Transverse colon (tissue), 4 donors: ENCODE measurements around the gene RBM38. TPM values are rescaled to one million over a fixed set of nuclear protein-coding genes. Genes with fewer than 3 reads are reported as not detected.

ENCODE experiments used
- DNase-seq: peaks from one replicate; pipeline ENCODE4 v3.0.0-alpha.2; 2019
- H3K27ac ChIP-seq, 4 donors: fragments of 200-600 bp; sonication (generic); 2 replicates each; pipeline ENCODE4 v1.5.1; 2016 to 2018; ENCODE audit warnings: inconsistent platforms in 4 of 4
- H3K27me3 ChIP-seq: fragments of 200-600 bp; sonication (generic); 2 replicates; pipeline ENCODE4 v1.5.1; 2017; ENCODE audit warnings: inconsistent platforms
- H3K36me3 ChIP-seq, 4 donors: fragments of 200-600 bp; sonication (generic); 2 replicates each; pipeline ENCODE4 v1.5.1; 2017 to 2019; ENCODE audit warnings: inconsistent platforms in 4 of 4
- H3K4me1 ChIP-seq, 4 donors: fragments of 200-600 bp; sonication (generic); 2 replicates each; pipeline ENCODE4 v1.5.1; 2017 to 2020; ENCODE audit warnings: inconsistent platforms in 4 of 4
- H3K4me3 ChIP-seq, 4 donors: fragments of 200-600 bp; sonication (generic); 1 replicate in 1 of 4; 2 replicates in 3 of 4; pipeline versions ENCODE4 v1.5.1 to v1.6.1; 2017 to 2019; ENCODE audit warnings: inconsistent platforms in 4 of 4
- H3K9me3 ChIP-seq, 2 donors: fragments of 200-600 bp; sonication (generic); 2 replicates each; pipeline ENCODE4 v1.5.1; 2017 to 2019; ENCODE audit warnings: inconsistent platforms in 2 of 2
- EP300 ChIP-seq: sonication (generic); formaldehyde crosslinking; IDR thresholded peaks from one replicate; pipeline ENCODE4 v1.6.1; 2017; ENCODE audit warnings: antibody characterized with exemption, low read depth
- POLR2A ChIP-seq: fragments of 450-650 bp; IDR thresholded peaks from one replicate; pipeline ENCODE4 v1.6.1; 2016; ENCODE audit warnings: antibody characterized with exemption, mild to moderate bottlenecking, moderate library complexity
- POLR2AphosphoS5 ChIP-seq, 3 donors: sonication (generic); formaldehyde crosslinking; IDR thresholded peaks; one replicate each; pipeline ENCODE4 v1.6.1; 2016; ENCODE audit warnings: antibody characterized with exemption in 3 of 3
- WGBS, 2 donors: methylation state at CpG; one replicate each; pipeline ENCODE4 v1.1.5; 2018; ENCODE audit warnings: low coverage in 1 of 2; 5-methylcytosine and 5-hydroxymethylcytosine counted together
- in situ Hi-C, 4 donors: fragments of 200-750 bp; cut with MboI; loops; one replicate each; pipeline versions ENCODE4 v1.15.0 to v1.15.1; 2017; ENCODE audit warnings: low sequenced_read_pairs in 3 of 4, low pct_ligation_motif_present in 1 of 4, low pct_unique_long_range_greater_than_20kb in 1 of 4
- intact Hi-C: fragments of 100-400 bp; cut with DNase I; formaldehyde crosslinking; loops from one replicate; pipeline ENCODE4 v1.15.1; 2023; ENCODE audit warnings: low total_unique reads
- total RNA-seq, 4 donors: library from RNA; depleted of rRNA; stranded (reverse); fragments of >200 nt; gene quantifications; one replicate each; pipeline ENCODE4 v1.1.0, GENCODE V29; 2016
- TF ChIP-seq, protein P1 (sequence below), 5 experiments: fragments of 200-600 bp in 3 of 5; fragments of 450-650 bp in 2 of 5; sonication (generic) in 3 of 5; IDR thresholded peaks; 1 replicate in 2 of 5; 2 replicates in 3 of 5; pipeline ENCODE4 v1.5.1; 2016 to 2017; ENCODE audit warnings: antibody characterized with exemption in 5 of 5, inconsistent platforms in 3 of 5, mild to moderate bottlenecking in 2 of 5, moderate library complexity in 1 of 5

The RBM38 gene
- total RNA-seq, 4 donors from 2014 or later: 26.5 to 37.4 (median 30.4) TPM

DNA sequence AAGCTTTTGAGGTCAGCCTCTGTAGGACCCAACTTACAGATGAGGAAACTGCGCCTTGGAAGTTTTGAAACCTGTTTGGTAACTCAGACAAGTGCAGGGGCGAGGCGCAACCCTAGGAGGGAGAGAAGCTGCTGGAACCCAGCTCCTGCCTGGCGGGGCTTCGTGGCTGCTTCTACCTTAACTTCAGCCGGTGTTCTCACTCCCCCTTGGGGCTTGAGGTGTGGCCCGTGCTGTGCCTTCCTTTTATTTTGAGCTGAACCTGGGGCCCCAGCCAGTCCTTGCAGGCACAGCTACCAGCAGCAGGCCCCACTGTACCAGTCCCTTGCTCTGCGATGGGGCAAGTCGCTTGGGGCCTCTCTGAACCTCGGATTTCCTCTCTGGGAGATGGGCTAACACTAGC, 12.0 kb downstream of the RBM38 start:
- 83 to 85% methylated on average over 5 to 10 of the region's 10 CpGs for WGBS, 2 donors
- no peak for DNase-seq
- TF ChIP-seq EP300: no peak
- no peak for TF ChIP-seq POLR2AphosphoS5 (IDR thresholded peaks at IDR 0.05)
- TF ChIP-seq POLR2A: no peak
- TF ChIP-seq, protein P1, sequence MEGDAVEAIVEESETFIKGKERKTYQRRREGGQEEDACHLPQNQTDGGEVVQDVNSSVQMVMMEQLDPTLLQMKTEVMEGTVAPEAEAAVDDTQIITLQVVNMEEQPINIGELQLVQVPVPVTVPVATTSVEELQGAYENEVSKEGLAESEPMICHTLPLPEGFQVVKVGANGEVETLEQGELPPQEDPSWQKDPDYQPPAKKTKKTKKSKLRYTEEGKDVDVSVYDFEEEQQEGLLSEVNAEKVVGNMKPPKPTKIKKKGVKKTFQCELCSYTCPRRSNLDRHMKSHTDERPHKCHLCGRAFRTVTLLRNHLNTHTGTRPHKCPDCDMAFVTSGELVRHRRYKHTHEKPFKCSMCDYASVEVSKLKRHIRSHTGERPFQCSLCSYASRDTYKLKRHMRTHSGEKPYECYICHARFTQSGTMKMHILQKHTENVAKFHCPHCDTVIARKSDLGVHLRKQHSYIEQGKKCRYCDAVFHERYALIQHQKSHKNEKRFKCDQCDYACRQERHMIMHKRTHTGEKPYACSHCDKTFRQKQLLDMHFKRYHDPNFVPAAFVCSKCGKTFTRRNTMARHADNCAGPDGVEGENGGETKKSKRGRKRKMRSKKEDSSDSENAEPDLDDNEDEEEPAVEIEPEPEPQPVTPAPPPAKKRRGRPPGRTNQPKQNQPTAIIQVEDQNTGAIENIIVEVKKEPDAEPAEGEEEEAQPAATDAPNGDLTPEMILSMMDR (IDR thresholded peaks at IDR 0.05): no peak
- peak overlapping the region in 3 of 4 donors; percentile 19 to 94 (median 50) for H3K27ac ChIP-seq
- peaks cover 0 to 19% (median 9%) of the 10 kb centered on the region in 4 donors for H3K36me3 ChIP-seq
- peaks cover 21 to 48% (median 30%) of the 10 kb centered on the region in 4 donors for H3K4me1 ChIP-seq
- intact Hi-C loops: no loop called here
- no peak overlapping the region for H3K4me3 ChIP-seq
- no peaks in the 10 kb centered on the region for H3K27me3 ChIP-seq
- in situ Hi-C loops: no loop called here
- H3K9me3 ChIP-seq: no peaks in the 10 kb centered on the region

DNA sequence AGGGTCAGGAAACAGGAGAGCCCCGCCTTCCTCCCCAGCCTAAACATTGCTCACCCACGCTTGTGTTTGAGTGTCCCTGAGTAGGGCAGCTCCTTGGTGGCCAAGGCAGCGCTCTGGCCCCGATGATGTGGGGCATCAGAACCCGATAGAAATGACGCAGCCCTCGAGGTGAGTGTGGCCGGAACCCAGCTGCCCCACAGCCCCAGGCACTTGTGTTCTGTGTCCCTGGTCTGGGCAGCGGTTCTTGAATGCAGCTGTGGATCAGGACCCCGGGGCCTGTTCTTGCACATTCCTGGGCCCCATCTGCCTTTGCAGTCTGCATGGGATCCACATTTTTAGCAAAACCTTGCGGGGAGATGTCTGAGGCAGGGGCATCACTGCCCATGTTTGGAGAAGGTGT, 12.8 kb downstream of the RBM38 start:
- peaks cover 13 to 40% (median 24%) of the 10 kb centered on the region in 4 donors for H3K4me1 ChIP-seq
- H3K36me3 ChIP-seq: peaks cover 0 to 24% (median 11%) of the 10 kb centered on the region in 4 donors
- no peaks in the 10 kb centered on the region for H3K27me3 ChIP-seq
- peak overlapping the region in 2 of 4 donors; percentile 19 to 94 for H3K27ac ChIP-seq
- whole genome bisulfite sequencing, 2 donors: 80 to 92% methylated on average over 1 to 11 of the region's 11 CpGs
- intact Hi-C loops: no loop called here
- no peak overlapping the region for H3K4me3 ChIP-seq
- TF ChIP-seq POLR2AphosphoS5 (IDR thresholded peaks at IDR 0.05): no peak
- TF ChIP-seq, protein P1 (IDR thresholded peaks at IDR 0.05): no peak
- no peak for TF ChIP-seq EP300
- TF ChIP-seq POLR2A: no peak
- no peak for DNase-seq
- H3K9me3 ChIP-seq: no peaks in the 10 kb centered on the region
- in situ Hi-C loops: no loop called here

DNA sequence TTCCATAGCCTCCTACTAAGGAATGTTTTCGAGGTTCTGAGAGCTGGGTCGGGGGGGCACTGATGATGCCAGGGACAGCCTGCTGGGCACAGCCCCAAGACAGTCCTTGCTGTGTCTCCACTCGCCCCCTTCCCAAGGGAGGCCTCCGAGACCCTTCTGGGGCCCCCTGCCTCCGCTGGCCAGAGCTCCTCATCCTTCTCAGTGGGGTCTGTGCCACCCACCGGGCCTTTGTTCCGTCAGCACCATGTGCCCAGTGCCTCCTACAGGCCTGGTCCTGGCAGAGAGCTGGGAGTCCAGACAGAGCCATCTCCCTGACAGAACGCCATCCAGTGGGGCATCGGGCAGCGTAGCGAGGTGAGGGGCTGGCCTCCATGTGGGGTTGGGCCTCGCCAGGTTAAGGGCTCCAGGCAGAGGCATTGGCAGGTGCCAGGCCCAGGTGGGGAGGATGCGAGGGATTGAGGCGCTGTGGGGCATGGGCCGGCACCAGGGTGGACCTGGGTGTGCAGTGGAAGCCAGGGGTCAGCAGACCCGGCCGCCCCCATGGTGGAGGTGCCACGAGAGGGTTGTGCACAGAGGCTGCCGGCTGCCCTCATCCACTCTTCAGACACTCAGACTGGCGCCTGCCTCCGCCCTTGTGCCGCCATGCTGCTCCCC, 13.3 kb downstream of the RBM38 start:
- Histone ChIP-seq H3K9me3 (no peaks in the 10 kb centered on the region), H3K4me3 (no peak overlapping the region), H3K4me1 (peaks cover 8 to 34% (median 18%) of the 10 kb centered on the region in 4 donors), H3K27ac (peak overlapping the region in 2 of 4 donors; percentile 19 to 94), H3K36me3 (peaks cover 0 to 24% (median 11%) of the 10 kb centered on the region in 4 donors), H3K27me3 (no peaks in the 10 kb centered on the region)
- DNase-seq: no peak
- intact Hi-C loops: no loop called here
- 88% methylated on average over 20 of the region's 22 CpGs; no CpG with 5 or more reads in 1 of the 2 donors for WGBS, 2 donors
- TF ChIP-seq POLR2AphosphoS5 (IDR thresholded peaks at IDR 0.05): no peak
- no peak for TF ChIP-seq POLR2A
- TF ChIP-seq, protein P1 (IDR thresholded peaks at IDR 0.05): no peak
- TF ChIP-seq EP300: no peak
- in situ Hi-C loops: no loop called here

DNA sequence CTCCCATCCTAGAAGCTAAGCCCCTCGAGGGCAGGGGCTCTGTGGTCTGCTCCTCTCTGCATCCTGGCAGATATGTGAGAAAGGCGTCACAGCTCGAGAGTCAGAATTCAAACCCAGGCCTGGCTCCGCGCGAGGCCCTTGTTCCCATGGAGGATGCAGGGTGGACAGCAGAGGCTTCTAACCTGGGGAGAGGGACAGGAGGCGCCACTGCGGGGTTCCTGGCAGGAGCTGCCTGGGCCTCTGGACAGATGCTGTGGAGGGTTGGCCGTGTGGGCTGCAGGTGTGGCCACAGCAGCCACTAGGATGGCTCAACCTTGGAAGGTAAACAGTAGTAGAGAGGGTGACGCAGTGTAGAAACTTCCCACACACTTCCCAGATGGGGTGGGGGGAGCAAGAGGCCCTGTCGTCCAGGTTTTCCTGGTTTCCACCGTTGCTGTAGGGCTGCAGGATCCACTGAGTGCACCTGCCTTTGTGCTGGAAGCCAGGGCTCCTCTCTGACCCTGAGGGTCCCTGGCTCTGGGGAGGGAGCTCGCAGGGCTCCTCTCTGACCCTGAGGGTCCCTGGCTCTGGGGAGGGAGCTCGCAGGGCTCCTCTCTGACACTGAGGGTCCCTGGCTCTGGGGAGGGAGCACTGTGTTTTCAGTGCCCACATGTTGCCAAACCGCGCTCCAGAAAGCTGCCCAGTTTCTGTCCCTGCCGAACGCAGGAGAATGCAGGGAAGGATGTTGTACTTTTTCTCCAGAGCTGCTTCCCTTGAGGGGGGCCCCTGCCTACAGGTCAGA, 14.2 kb downstream of the RBM38 start:
- Histone ChIP-seq H3K4me1 (peaks cover 0 to 26% (median 14%) of the 10 kb centered on the region in 4 donors), H3K4me3 (no peak overlapping the region), H3K9me3 (no peaks in the 10 kb centered on the region), H3K27me3 (no peaks in the 10 kb centered on the region), H3K36me3 (peaks cover 0 to 24% (median 11%) of the 10 kb centered on the region in 4 donors), H3K27ac (peak overlapping the region in 1 of 4 donors; percentile 94)
- in situ Hi-C loops (no loop called here), intact Hi-C loops (no loop called here)
- WGBS, 2 donors: 82 to 88% methylated on average over 4 to 18 of the region's 18 CpGs
- no peak for TF ChIP-seq EP300
- TF ChIP-seq POLR2AphosphoS5 (IDR thresholded peaks at IDR 0.05): no peak
- no peak for TF ChIP-seq POLR2A
- TF ChIP-seq, protein P1 (IDR thresholded peaks at IDR 0.05): no peak
- DNase-seq: no peak
